ENCODE data around the gene BMPR1B. TPM values are rescaled to one million over a fixed set of nuclear protein-coding genes. Genes with fewer than 3 reads are reported as not detected.

The BMPR1B gene
- total RNA-seq, 1 donor = 4.3 TPM

GRCh38 chr4:95068818-95069478 is 311.2 kb downstream of the BMPR1B start:
- H3K4me3 ChIP-seq (ENCODE audit: low read depth, low read length) = no peak overlapping the region
- no peak for DNase-seq (ENCODE audit: low read depth)
- no peak for TF ChIP-seq CTCF (IDR thresholded peaks at IDR 0.05; ENCODE audit: insufficient read depth, low read depth, low read length)

- TF ChIP-seq CTCF (IDR thresholded peaks at IDR 0.05; ENCODE audit: insufficient read depth, low read depth, low read length) = no peak
- H3K4me3 ChIP-seq (ENCODE audit: low read depth, low read length) = no peak overlapping the region
- DNase-seq (ENCODE audit: low read depth) = no peak
These were observed 314.1 kb downstream of the BMPR1B start for GRCh38 chr4:95071851-95072250.

- no peak for TF ChIP-seq CTCF (IDR thresholded peaks at IDR 0.05; ENCODE audit: insufficient read depth, low read depth, low read length)
- DNase-seq (ENCODE audit: low read depth) = no peak
These were observed 315.9 kb downstream of the BMPR1B start for GRCh38 chr4:95073646-95074045.

DNA sequence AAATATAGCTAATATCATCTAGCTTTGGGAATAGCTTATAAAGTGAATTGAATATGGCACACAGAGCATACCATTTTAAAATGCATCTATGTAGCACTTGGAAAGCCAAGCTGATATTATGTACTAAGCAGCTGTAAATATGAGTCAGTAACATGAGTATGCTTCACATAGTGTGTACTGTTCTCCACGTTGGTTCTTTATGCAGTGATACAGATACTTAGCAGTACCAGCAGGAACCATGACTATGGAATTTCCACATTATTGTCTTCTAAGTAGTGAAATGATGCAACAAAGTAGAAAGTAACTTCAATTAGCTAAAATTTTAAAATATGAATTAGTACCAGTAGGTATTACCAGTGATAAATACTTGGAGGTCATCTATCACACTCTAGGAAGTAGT is 320.1 kb downstream of the BMPR1B start:
- no peak for DNase-seq (ENCODE audit: low read depth)
- H3K4me3 ChIP-seq (ENCODE audit: low read depth, low read length) = no peak overlapping the region
- no peak for TF ChIP-seq CTCF (IDR thresholded peaks at IDR 0.05; ENCODE audit: insufficient read depth, low read depth, low read length)

More at GRCh38 chr4:95073646-95074045, 315.9 kb downstream of the BMPR1B start:
- no peak overlapping the region for H3K4me3 ChIP-seq (ENCODE audit: low read depth, low read length)

GRCh38 chr4:95080969-95081368 is 323.2 kb downstream of the BMPR1B start:
- no peak overlapping the region for H3K4me3 ChIP-seq (ENCODE audit: low read depth, low read length)
- no peak for DNase-seq (ENCODE audit: low read depth)
- no peak for TF ChIP-seq CTCF (IDR thresholded peaks at IDR 0.05; ENCODE audit: insufficient read depth, low read depth, low read length)

DNA sequence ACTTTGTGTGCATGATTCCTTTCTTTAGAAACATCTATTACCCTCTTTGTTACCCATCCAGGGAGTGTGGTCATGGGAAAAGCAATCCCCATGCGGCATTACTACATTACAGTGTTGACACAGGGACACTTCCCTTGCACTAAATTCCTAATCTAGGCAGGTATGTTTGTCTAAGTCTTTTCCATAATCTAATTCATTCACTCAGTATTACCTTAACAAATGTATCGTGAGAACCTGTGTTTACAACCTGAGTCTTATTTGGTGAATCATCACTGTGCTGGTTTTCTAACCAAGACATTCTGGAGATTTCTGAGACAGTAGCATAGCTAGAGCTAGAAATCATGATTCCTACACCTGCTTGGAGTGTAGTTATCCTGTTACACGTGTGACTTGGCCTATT is 326.8 kb downstream of the BMPR1B start:
- no peak for TF ChIP-seq CTCF (IDR thresholded peaks at IDR 0.05; ENCODE audit: insufficient read depth, low read depth, low read length)
- H3K4me3 ChIP-seq (ENCODE audit: low read depth, low read length) = no peak overlapping the region
- no peak for DNase-seq (ENCODE audit: low read depth)
